ENCODE results near the gene GGACT.
"Not testable (repeated sequence)": the region's sequence is repeated elsewhere in the genome, so short reads cannot be mapped to it uniquely, and the experiment has no call there.

Gene GGACT

DNA sequence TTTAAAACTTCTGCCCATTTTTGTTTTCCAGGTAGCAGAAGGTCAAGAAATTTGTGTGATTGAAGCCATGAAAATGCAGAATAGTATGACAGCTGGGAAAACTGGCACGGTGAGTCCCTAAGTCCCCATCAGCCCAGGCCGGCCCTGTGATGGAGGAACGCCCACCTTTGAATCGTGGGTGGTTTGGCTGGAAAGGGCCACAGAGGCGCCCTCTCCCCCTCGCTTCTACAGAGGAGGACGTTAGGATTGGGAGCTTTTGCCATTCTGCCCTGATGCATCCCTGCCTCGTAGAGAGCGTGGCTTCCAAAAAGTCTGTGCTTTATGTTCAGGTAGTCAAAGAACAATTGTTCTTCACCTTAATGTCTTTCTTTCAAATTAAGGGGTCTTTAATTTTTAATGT is 60.9 kb downstream of the GGACT start:
- DNase-seq: no peak

- no peak for DNase-seq
Observed at GRCh38 chr13:100526318-100527000, 62.1 kb downstream of the GGACT start.

GRCh38 chr13:100525453-100526317 is 62.9 kb downstream of the GGACT start:
- DNase-seq: no peak

- not testable (repeated sequence) for DNase-seq
Observed at GRCh38 chr13:100524688-100525087, 63.9 kb downstream of the GGACT start.

DNA sequence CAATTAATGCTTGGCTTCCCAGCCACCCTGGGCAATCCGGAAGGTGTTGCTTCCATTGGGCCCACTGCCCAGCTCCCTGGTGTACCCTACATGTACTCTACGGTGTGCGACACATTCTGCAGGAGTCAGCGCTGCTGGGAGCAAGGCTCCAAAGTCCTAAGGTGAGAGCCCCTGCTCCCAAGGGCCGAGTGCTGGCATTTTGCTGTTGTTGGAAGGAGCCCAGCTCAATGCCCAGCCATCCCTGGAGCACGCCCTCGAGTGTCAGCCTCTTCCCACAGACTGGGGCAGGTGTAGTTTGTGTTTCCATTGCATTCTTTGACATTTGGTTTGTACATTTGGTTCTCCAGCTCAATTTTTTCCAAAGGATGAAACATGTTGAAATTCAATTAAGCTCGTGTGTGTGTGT is 64.6 kb downstream of the GGACT start:
- DNase-seq: no peak

GRCh38 chr13:100523411-100523810 is 65.2 kb downstream of the GGACT start:
- DNase-seq: no peak

DNA sequence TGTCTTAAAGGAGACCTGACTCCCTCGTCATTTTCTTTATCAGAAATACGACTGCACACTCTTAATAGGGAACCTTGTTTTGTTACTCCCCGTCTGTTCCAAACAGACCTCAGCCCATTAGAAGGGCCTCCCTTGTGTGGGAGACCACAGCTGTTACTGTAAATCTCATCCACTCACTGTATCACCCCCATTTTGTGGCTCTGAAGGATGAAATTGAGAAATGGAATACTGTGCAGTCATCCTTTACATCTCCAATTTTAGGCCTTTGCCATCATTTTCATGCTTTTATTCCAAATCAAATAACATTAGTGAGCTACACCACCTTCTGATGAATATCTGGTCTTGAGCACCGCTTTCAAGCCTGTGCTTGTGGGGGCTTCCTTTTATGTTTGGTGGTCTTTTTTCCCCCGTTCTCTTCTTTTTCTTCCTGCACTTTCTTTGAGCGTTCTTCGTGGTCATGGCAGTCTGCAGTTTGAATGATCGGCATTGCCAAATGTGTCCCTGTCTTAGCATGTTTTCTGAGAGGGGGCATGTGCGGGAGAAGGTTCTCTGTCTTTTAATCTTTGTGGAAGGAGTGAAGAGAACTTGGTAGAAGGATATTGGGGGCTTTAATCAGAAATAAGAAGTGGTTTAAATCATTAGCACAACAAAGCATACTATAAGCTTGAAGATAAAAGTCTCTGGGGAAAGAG is 65.8 kb downstream of the GGACT start:
- no peak for DNase-seq

DNA sequence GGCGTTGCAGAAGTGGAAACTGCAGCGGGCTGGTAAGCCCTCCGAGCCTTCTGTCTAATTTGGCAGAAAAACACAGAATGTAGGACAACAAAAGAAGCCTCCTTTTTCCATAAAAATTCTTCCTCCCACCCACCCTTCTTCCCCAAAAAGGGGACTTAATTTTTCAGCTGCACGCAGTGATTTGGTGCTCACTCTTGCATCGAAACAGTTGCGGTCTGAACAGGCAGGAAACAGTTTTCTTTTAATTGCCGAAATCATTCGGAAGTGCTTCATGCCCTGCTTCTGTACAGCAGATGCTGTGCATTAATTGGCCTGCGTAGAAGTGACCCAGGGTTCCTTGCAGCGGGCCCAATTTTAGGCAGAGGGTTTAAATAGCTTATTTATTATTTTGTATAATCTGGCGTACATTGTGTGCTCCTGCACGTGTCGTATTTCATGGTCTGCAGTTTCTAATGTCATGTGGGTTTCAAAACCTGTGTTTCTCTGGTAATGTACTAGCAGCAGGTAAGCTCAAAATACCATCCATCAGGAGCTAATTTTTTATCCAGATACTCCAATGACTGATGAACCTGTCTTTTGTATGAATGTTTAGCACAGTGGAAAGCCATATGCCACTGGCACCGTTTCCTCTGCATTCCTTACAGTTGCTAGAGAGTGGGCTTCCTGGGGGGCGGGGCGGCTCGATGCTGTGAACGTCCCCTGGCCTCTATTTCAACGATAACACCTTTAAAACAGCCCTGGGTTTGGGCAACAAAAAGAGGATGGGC is 66.6 kb downstream of the GGACT start:
- DNase-seq: no peak

GRCh38 chr13:100520936-100521850 is 67.4 kb downstream of the GGACT start:
- DNase-seq: no peak

- no peak for DNase-seq
Observed at GRCh38 chr13:100519626-100520025, 69.0 kb downstream of the GGACT start.

DNA sequence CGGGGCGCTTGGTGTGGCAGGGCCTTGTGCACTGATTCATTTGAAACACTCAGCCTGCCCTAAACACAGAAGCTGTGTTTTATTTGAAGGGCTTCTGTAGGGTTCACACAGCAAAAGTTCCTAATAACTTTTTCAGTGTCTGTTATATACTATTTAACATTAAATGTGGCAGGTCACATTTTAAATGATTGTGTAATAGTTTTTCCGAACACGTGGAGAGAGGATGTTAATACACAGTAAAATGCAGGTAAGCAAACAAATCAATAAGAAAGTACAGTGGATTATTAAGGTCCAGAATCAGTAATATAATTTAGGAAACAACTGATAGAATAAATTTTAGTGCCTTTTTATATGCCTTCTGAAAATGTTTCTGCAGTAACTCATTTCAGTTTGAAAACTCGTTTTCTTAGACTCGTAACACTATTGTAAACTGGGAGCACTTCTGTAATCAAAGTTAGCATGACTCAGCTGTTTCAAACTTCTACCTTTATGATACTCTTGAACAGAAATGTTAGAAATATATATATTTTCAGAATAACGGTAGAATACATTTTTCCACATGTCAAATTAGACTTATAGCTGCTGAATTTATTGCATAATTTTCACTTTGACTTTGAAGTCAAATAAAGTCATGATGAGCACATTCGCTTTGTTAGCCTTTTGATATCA is 70.1 kb downstream of the GGACT start:
- no peak for DNase-seq

DNA sequence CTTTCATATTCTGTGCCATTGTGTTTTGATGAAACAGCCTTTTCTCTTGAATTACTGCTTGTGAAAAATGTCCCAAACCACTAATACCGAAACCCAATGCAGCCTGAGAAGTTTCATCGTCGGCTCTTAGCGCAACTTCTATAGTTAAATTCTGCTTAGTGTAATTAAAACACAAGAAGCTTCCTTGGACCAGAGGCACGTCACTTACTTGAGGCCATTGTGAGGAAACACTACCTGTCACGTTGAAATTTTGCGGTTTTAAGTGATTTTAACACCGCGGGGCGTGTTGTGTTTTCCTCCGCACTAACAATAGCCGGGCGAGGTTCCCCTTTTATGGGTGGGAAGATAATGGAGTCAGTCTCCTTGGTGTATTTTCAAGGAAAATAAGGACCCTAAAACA is 70.9 kb downstream of the GGACT start:
- DNase-seq: no peak

- DNase-seq: no peak
Observed at GRCh38 chr13:100517135-100517534, 71.5 kb downstream of the GGACT start.

- no peak for DNase-seq
Observed at GRCh38 chr13:100515410-100515800, 73.2 kb downstream of the GGACT start.

DNA sequence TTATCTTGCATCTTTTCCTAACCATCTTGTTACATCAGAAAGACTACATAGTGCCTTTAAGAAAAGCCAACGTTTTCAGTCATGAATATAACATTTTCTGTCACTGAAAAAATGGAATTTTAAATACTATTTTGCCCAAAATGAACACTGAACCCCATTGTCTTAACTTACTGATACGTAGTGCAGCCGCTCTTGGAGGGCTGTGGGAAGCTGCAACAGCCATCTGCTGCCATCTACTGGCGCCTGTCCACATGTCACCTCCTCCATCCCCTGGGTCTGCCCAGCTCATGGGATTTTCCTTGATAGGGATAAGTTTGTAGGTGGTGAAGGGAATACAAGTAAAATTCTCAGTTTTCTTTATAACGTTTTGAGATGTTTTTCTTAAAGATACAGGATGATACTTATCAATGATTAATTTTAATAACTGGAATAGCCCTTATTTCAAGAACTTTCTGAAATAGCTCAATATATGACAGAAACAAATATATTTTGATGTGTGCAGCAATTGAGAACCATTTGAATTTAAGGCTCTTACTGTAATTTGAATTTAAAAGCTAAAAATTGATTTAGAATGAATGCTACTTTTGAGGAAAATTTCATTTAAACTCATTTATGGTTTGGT is 73.7 kb downstream of the GGACT start:
- peak; percentile 74 for DNase-seq

GRCh38 chr13:100513987-100514670 is 74.5 kb downstream of the GGACT start:
- DNase-seq: no peak

- DNase-seq: no peak
Observed at GRCh38 chr13:100513171-100513570, 75.4 kb downstream of the GGACT start.

DNA sequence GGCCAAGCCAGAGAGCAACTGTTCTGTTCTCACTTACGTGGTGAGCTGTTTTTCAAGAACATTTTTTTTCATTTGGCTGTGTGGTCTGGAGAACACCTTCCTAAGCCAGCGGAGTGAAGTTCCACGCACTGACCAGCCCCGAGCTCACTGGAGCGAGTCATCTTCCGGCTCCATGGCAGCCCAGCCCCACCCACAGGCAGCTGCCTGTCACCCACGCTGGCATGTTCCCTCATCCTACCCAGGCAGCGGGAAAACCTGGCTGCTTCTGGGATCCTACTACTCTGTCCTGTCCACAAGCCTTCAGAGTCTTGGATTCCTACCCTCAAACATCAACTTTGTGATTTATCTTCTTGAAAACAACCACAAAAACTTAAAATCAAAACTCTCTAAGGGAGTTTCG is 76.2 kb downstream of the GGACT start:
- no peak for DNase-seq

- no peak for DNase-seq
Observed at GRCh38 chr13:100511466-100511865, 77.1 kb downstream of the GGACT start.
